Measurements from ENCODE around the gene USPL1.

DNA sequence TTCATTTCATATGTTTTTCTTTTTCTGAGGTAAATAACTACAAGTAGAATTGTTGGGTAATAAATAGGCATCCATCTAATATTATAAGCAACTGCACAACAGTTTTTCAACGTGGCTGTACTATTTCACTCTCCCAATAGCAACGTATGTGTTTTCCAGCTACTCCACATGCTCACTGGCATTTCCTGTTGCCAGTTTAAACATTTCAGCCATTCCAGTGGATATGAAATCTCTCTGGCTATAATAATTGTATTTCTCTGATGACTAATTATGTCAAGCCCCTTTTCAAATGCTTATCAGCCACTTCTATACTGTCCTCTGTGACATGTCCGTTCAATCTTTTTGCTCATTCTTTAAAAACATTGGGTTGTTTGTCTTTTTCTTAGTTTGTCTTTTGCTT is 90.8 kb downstream of the USPL1 start:
- no peak for TF ChIP-seq SPI1 (IDR thresholded peaks at IDR 0.05; ENCODE audit: low read depth, low read length)
- no peak for TF ChIP-seq POLR2AphosphoS5 (IDR thresholded peaks at IDR 0.05; ENCODE audit: low read depth, low read length)
